Keratinocyte (primary cell): ENCODE measurements around the gene OMD.

ENCODE experiments used
- CTCF ChIP-seq, 3 experiments: IDR thresholded peaks in 1 of 3; conservative IDR thresholded peaks in 1 of 3; optimal IDR thresholded peaks in 1 of 3; 2 replicates in 2 of 3; 3 replicates in 1 of 3; pipeline versions ENCODE3 to v1.5.1; 2011; ENCODE audit warnings: low read length in 3 of 3, mild to moderate bottlenecking in 3 of 3, moderate library complexity in 2 of 3, control low read depth in 1 of 3, inconsistent platforms in 1 of 3; ENCODE audit not compliant: insufficient read depth in 2 of 3; ENCODE audit errors: extremely low read depth in 1 of 3
- EZH2 ChIP-seq: IDR thresholded peaks from one replicate; pipeline ENCODE4 v1.6.1; 2012; ENCODE audit warnings: inconsistent platforms, mild to moderate bottlenecking, low read length, moderate library complexity

GRCh38 chr9:92422611-92423338, 1.5 kb downstream of the OMD start:
- TF ChIP-seq CTCF (optimal IDR thresholded peaks at IDR 0.05 in 1 of 3, IDR thresholded peaks at IDR 0.05 in 1 of 3, conservative IDR thresholded peaks at IDR 0.05 in 1 of 3; ENCODE audit: extremely low read depth in 1 of 3, insufficient read depth in 2 of 3, low read length in 3 of 3): no peak
- TF ChIP-seq EZH2: no peak
